GM19455 (cell line): ENCODE data around the gene ZNF333.
A peak's percentile ranks its signal among the peaks of the same experiment; 100 is the strongest.

Experiments
- ATAC-seq: cut with Tn5 transposase; IDR thresholded peaks from one replicate; pipeline ENCODE4 v1.9.1; 2021; ENCODE audit not compliant: unreplicated experiment

ZNF333 gene

DNA sequence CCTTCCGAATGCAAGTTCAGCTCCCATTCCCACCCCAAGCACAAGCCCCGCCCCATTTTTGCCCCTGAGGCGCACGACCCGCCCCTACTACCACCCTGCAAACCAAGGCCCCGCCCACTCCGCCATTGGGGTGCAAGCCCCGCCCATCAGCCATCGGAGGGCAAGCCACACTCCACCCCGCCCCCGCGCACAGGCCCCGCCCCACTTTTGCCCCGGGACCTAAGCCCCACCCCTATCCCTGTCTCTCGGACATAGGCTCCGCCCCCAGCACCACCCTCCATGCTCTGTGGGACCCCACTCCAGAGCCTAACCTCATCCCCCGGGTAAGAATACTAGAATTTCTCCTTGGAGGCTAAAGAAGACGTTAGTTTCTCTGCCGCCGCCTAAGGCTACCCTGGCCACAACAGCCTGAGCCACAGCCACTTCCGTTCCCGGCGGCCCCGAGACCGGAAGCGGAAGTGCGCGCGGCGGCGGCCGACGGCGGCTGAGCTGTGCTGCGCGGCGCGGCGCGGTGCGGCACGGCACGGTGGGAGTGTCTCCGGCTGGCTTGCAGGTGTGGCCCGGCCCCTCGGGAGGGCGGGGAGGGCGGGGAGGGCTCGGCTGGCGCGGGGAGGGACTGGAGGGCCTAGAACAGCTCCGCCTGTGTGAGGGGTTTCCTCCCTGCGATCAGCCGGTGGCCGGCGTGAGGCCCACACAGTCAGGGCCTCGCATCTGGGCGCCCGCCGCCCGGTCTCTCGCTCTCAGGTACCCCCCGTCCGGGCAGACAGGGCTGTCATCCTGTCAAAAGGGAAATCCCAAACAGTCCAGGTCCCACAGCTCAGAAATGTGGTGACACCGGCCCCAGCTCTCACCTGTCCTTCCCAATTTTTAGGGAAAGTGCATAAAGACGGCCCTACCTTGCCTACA lies at the start of gene ZNF333:
Gene ZNF333 (plus strand): TSS at position 451 of the 906 bp plus-strand sequence. CDS start 3,444 bp downstream, outside the sequence.
- ATAC-seq: peak; percentile 89

- ATAC-seq: no peak
Observed at GRCh38 chr19:14648506-14648905, 41.3 kb upstream of the ZNF333 start.

GRCh38 chr19:14649020-14649419 lies 40.8 kb upstream of the ZNF333 start:
- no peak for ATAC-seq

DNA sequence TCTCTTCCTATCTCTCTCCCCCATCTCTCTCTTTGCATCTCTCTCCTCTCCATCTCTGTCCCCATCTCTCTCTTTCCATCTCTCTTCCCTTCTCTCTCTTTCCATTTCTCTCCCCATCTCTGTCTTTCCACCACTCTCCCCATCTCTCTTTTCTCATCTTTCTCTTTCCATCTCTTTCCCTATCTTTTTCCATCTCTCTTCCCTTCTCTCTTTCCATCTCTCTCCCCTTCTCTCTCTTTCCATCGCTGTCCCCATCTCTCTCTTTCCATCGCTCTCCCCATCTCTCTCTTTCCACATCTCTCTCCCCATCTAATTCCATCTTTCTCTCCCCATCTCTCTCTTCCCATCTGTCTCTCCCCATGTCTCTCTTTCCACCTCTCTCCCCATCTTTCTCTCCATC lies 39.7 kb upstream of the ZNF333 start:
- no peak for ATAC-seq

DNA sequence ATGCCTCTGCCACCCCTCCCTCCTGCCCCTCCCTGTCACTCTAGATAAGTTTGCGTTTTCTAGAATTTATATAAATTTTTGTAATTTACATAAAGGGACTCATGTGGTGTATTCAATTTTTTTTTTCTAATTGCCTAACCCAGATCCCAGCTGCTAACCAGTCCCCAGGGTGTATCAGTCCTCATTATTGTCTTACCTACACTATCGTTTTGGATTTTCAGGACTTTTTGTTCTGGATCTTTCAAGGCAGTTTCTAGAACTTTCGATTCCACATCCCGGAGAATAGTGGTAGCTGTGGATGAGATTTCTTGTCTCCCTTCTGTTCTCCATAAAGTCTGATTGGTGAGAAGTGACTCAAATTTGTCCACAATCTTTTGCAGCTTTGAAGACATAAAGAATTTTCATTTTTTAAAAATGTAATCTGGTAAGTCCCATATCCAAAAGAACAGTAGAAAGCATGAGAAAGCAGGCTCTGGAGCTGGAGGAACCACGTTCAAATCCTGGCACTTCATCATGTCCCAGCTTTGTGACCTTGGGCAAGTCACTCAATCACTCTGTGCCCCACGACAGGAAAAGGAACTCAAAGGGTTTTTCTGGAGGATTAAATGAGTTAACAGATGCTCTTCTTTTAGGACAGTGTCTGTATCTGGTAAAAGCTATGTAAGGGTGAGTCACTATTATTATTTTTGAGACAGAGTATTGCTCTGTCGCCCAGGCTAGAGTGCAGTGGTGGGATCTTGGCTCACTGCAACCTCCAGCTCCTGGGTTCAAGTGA lies 34.9 kb upstream of the ZNF333 start:
- no peak for ATAC-seq

DNA sequence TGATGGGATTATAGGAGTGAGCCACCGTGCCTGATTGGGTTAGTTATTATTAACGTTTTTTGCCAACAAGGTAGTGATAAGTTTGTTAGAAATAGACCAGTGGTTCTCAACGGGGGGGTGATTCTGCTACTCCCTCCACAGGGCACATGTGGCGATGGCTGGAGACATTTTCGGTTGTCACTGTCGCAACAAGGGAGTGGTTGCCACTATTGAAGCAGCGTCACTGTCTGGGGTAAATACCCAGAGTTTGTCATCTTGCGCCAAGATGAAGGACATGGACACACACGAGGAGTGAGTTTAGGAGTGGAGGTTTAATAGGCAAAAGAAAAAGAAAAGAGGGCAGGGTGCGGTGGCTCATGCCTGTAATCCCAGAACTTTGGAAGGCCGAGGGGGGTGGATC lies 34.1 kb upstream of the ZNF333 start:
- no peak for ATAC-seq

DNA sequence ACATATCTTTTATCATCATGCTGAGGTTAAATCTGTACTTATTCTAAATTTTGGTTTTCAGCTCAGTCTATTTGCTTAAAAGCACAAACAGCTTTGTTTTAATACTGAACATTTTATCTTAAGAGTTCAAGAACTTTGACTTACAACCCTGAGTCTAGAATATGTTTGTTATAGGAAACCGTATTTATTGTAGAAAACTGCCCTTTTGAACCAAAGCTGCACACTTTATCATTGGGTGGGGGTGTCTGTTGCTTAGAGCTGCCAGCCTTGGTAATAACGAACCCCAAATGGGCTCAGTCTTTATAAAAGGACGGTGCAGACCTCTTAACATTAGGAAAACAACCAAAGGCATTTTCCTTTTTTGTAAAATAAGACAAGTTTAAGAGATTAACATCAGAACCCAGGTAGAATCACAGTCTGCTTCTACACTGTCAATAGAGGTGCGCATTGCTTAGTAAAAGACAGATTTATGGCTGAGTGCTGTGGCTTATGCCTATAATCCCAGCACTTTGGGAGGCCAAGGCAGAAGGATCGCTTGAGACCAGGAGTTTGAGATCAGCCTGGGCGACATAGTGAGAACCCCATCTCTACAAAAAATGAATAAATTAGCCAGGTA lies 29.9 kb upstream of the ZNF333 start:
- no peak for ATAC-seq

DNA sequence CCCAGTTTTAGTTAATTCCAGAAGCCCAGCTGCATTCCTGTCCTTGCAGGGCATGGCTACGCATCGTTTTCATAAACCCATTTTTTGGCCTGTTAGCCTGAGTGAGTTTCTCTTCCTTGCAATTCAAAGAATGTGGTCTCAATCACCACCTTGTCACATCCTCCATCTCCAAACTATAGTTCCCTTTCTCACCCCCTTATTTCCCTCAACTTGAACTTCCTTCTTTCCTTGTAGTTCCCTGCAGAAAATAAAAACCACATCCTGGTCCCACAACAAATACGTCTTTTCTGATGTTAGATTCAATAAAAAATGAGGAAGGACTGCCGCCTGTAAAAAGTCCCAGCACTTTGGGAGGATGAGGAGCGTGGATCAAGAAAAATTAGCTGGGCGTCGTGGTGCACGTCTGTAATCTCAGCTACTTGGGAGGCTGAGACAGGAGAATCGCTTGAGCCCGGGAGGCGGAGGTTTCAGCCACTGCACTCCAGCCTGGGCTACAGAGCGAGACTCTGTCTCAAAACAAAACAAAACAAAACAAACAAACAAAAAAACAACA lies 28.4 kb upstream of the ZNF333 start:
- no peak for ATAC-seq

DNA sequence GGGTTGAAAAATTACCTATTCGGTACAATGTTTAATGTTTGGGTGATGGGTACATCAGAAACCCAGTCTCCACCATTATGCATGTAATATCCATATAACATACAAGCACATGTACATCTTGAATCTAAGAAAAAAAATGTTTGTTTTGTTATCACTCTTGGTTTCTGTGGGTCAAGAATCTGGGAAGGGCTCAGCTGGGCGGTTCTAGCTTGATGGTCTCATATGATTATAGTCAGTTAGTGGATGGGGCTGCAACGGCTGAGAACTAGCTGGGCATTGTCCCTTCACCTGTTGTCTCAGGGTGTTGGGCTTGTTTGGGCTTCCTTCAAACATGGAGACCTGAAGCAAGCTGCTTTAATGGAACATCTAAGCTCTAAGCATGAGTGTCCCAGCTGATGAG lies 19.9 kb upstream of the ZNF333 start:
- no peak for ATAC-seq

DNA sequence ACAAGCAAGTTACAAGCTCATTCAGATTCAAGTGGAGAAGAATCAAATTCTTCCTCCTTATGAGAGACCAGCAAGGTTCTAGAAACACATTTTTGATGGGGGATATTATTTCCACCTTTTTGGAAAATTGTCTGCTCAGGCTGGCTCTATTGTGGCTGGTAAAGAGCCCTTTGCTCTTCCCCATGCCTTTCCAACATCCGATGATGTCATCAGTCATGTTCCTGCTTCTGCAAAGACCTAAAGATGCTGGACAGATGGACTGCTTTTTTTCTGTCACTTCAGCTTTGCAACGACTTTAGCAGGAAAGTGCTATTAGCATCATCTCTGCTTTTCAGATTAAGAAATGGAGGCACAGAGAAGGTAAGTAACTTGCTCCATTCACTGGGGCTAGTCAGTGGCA lies 19.4 kb upstream of the ZNF333 start:
- no peak for ATAC-seq

- ATAC-seq: no peak
Observed at GRCh38 chr19:14672188-14672872, 17.5 kb upstream of the ZNF333 start.

DNA sequence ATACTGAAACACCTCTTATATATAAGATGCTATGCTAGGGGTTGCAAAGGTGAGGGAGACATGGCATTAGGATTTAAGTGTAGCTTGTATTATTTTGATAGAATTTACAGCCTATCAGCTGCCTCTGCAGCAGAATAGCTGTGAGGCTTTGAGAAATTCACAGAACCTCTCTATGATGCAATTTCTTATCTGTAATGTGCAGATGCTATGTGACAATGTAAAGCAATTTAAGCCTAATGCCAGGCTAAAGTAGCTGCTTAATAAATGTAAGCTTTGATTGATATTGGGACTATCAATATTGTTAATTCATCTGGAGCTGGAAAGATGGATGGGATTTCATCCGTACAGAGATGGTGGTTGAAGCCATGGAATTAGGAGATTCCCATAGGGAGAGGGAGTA lies 16.8 kb upstream of the ZNF333 start:
- no peak for ATAC-seq

DNA sequence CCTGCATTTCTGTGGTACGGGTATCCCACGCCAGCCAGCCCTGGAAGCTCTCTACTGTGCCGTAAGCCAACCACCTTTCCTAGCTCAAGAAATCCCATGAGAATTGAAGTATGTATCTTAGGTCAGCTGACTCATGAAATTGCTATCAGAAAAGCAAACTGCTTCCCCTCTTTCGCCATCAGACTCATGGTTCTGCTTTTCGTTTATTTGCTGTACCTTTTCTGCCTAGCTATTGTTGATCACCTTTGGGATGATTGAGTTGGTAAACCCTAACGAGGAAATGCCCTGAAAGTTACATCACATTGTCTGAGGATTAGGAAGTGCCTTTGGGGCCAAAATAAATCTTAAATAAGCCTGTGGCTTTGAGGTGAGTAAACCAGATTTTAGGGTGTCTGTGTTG lies 15.1 kb upstream of the ZNF333 start, which contains the start of gene ADGRE3:
Gene ADGRE3 (minus strand): TSS at position 81 of the 400 bp plus-strand sequence. CDS start 74 bp downstream, at position 7.
- no peak for ATAC-seq

DNA sequence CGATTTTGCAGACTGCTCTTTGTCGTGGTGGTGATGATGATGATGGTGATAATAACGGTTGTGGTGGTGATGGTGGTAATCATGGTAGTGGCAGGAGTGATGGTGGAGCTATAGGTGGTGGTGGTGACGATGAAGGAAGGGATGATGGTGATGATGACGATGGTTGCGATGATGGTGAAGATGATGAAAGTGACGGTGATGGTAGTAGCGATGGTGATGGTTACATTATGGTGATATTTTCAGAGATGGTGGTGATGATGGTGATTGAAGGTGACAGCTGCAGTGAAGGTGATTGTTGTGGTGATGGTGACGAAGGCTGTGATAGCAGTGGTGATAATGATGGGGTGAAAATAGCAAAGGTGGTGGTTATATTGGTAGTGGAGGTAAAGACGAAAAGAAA lies 13.1 kb upstream of the ZNF333 start:
- no peak for ATAC-seq

GRCh38 chr19:14677464-14677863 lies 12.4 kb upstream of the ZNF333 start:
- no peak for ATAC-seq

DNA sequence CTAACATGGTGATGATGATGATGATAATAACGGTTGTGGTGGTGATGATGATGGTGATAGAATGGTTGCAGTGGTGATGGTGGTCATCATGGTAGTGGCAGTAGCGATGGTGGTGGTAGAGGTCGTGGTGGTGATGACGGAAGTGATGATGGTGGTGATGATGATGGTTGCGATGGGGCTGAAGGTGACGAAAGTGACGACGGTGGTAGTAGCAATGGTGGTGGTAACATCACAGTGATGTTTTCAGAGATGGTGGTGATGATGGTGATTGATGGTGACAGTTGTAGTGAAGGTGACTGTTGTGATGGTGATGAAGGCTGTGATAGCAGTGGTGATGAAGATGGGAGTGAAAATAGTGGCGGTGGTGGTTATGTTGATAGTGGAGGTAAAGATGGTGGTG lies 11.6 kb upstream of the ZNF333 start:
- no peak for ATAC-seq

DNA sequence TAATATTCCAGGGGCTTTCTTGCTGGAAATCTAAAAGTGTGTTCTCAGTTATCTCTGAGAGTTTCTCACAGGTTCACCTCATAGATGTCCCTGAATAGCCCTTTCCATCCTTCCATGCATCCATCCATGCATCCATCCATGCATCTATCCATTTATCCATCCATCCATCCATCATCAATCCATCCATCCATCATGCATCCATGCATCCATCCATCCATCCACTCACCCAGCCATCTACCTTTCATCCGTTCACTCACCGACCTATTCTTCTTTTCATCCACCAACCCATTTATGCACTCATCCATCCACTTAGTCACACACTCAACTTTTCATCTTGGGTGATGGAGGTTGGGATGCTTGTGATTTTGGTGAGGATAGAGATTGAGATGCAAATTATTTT lies 7.8 kb upstream of the ZNF333 start:
- ATAC-seq: no peak

DNA sequence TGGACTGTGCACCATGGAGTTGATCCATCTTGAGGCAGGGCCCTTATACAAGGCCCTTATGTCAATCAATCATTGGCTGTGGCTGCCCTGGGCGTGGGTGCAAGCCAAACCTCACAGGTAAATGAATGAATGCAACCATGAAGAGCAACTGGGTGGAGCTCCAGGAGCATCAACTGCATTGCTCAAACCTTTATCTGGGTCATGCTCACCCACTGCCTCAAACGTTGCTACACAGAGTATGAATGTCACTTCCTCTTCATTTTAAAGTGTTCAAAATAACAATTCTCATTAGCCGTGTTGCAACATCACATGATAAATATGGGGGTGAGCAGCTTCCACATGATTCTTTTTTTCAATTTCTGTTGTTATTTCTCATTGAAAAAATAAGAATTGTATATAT lies 6.4 kb upstream of the ZNF333 start:
- ATAC-seq: no peak

DNA sequence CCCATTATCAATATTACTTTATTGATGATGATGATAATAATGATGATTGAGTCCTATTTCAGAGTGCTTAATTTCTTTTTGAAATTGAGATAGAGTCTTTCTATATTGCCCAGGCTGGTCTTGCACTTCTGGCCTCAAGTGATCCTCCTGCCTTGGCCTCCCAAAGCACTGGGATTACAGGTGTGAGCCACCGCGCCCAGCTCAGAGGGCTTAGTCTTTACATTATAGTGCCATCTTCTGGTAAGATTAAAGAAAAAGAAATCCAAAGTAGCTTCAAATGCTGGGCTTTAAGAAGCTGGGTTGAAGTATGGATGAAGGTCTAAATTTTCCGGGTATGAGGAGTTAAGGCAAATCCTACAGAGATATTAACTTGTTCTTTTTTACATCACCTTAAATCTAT lies 3.4 kb upstream of the ZNF333 start:
- ATAC-seq: no peak

GRCh38 chr19:14694641-14695266 lies 4.9 kb downstream of the ZNF333 start:
- ATAC-seq: no peak
